ENCODE data around the gene CHTF18.

Gene CHTF18

GRCh38 chr16:838741-839140 is 50.3 kb downstream of the CHTF18 start:
- TF ChIP-seq CTCF (IDR thresholded peaks at IDR 0.05; ENCODE audit: insufficient read depth, low read length, poor library complexity, severe bottlenecking): no peak
- no peak for DNase-seq (ENCODE audit: extremely low read depth, insufficient read length)
- Histone ChIP-seq H3K4me3 (replicated peaks; ENCODE audit: low read depth, low read length) (no peak overlapping the region), H3K27me3 (replicated peaks; ENCODE audit: control insufficient read depth, insufficient read depth, low read length) (no peaks in the 10 kb centered on the region), H3K36me3 (ENCODE audit: control insufficient read depth, insufficient read depth, low read length) (no peaks in the 10 kb centered on the region)

GRCh38 chr16:839643-840408 is 51.4 kb downstream of the CHTF18 start:
- Histone ChIP-seq H3K27me3 (replicated peaks; ENCODE audit: control insufficient read depth, insufficient read depth, low read length) (no peaks in the 10 kb centered on the region), H3K4me3 (replicated peaks; ENCODE audit: low read depth, low read length) (no peak overlapping the region), H3K36me3 (ENCODE audit: control insufficient read depth, insufficient read depth, low read length) (no peaks in the 10 kb centered on the region)
- TF ChIP-seq CTCF (IDR thresholded peaks at IDR 0.05; ENCODE audit: insufficient read depth, low read length, poor library complexity, severe bottlenecking): no peak
- no peak for DNase-seq (ENCODE audit: extremely low read depth, insufficient read length)

- Histone ChIP-seq H3K36me3 (ENCODE audit: control insufficient read depth, insufficient read depth, low read length) (no peaks in the 10 kb centered on the region), H3K27me3 (replicated peaks; ENCODE audit: control insufficient read depth, insufficient read depth, low read length) (no peaks in the 10 kb centered on the region), H3K4me3 (replicated peaks; ENCODE audit: low read depth, low read length) (no peak overlapping the region)
- no peak for TF ChIP-seq CTCF (IDR thresholded peaks at IDR 0.05; ENCODE audit: insufficient read depth, low read length, poor library complexity, severe bottlenecking)
- no peak for DNase-seq (ENCODE audit: extremely low read depth, insufficient read length)
Measured at GRCh38 chr16:840561-841454, 52.4 kb downstream of the CHTF18 start.

GRCh38 chr16:841455-842060 is 53.1 kb downstream of the CHTF18 start:
- Histone ChIP-seq H3K4me3 (replicated peaks; ENCODE audit: low read depth, low read length) (no peak overlapping the region), H3K27me3 (replicated peaks; ENCODE audit: control insufficient read depth, insufficient read depth, low read length) (no peaks in the 10 kb centered on the region), H3K36me3 (ENCODE audit: control insufficient read depth, insufficient read depth, low read length) (no peaks in the 10 kb centered on the region)
- no peak for TF ChIP-seq CTCF (IDR thresholded peaks at IDR 0.05; ENCODE audit: insufficient read depth, low read length, poor library complexity, severe bottlenecking)
- no peak for DNase-seq (ENCODE audit: extremely low read depth, insufficient read length)

- H3K4me3 ChIP-seq (replicated peaks; ENCODE audit: low read depth, low read length): no peak overlapping the region
- no peaks in the 10 kb centered on the region for H3K36me3 ChIP-seq (ENCODE audit: control insufficient read depth, insufficient read depth, low read length)
- DNase-seq (ENCODE audit: extremely low read depth, insufficient read length): no peak
- TF ChIP-seq CTCF (IDR thresholded peaks at IDR 0.05; ENCODE audit: insufficient read depth, low read length, poor library complexity, severe bottlenecking): no peak
- no peaks in the 10 kb centered on the region for H3K27me3 ChIP-seq (replicated peaks; ENCODE audit: control insufficient read depth, insufficient read depth, low read length)
Measured at GRCh38 chr16:842061-842476, 53.6 kb downstream of the CHTF18 start.
